ENCODE measurements around the gene MDK.

Gene MDK

GRCh38 chr11:46363455-46364005, 17.9 kb upstream of the MDK start:
- no peak for TF ChIP-seq CTCF (IDR thresholded peaks at IDR 0.05; ENCODE audit: extremely low read depth, missing control alignments)
- DNase-seq (ENCODE audit: low spot score) = no peak

GRCh38 chr11:46364056-46364455, 17.4 kb upstream of the MDK start:
- TF ChIP-seq CTCF (IDR thresholded peaks at IDR 0.05; ENCODE audit: extremely low read depth, missing control alignments) = no peak
- no peak for DNase-seq (ENCODE audit: low spot score)

- no peak for TF ChIP-seq CTCF (IDR thresholded peaks at IDR 0.05; ENCODE audit: extremely low read depth, missing control alignments)
- DNase-seq (ENCODE audit: low spot score) = no peak
Observed at GRCh38 chr11:46364791-46365190, 16.7 kb upstream of the MDK start.

GRCh38 chr11:46366260-46366659, 15.2 kb upstream of the MDK start:
- DNase-seq (ENCODE audit: low spot score) = no peak
- no peak for TF ChIP-seq CTCF (IDR thresholded peaks at IDR 0.05; ENCODE audit: extremely low read depth, missing control alignments)

GRCh38 chr11:46366661-46367161, 14.8 kb upstream of the MDK start:
- no peak for DNase-seq (ENCODE audit: low spot score)
- no peak for TF ChIP-seq CTCF (IDR thresholded peaks at IDR 0.05; ENCODE audit: extremely low read depth, missing control alignments)

GRCh38 chr11:46367244-46367915, 14.1 kb upstream of the MDK start:
- TF ChIP-seq CTCF (IDR thresholded peaks at IDR 0.05; ENCODE audit: extremely low read depth, missing control alignments) = peak; percentile 83
- DNase-seq (ENCODE audit: low spot score) = peak; percentile 84

- TF ChIP-seq CTCF (IDR thresholded peaks at IDR 0.05; ENCODE audit: extremely low read depth, missing control alignments) = no peak
- no peak for DNase-seq (ENCODE audit: low spot score)
Observed at GRCh38 chr11:46367916-46368267, 13.6 kb upstream of the MDK start.
